Neural cell (in vitro differentiated cells): ENCODE measurements around the gene WDR19.

Experiments
- EP300 ChIP-seq: fragments of 450-650 bp; conservative IDR thresholded peaks from 2 replicates; pipeline ENCODE4 v1.6.1; 2014; ENCODE audit warnings: antibody characterized with exemption, mild to moderate bottlenecking, moderate library complexity; ENCODE audit not compliant: poor library complexity, severe bottlenecking
- EZH2 ChIP-seq: fragments of 200-600, 300-800 bp; shearing (Covaris generic), sonication (generic); IDR thresholded peaks from 2 replicates; pipeline ENCODE4 v1.6.1; 2014; ENCODE audit warnings: antibody characterized with exemption, low read length, borderline replicate concordance, mild to moderate bottlenecking; ENCODE audit not compliant: insufficient read depth, poor library complexity, severe bottlenecking
- MXI1 ChIP-seq: fragments of 450-650 bp; conservative IDR thresholded peaks from 2 replicates; pipeline ENCODE4 v1.6.1; 2014; ENCODE audit warnings: antibody characterized with exemption, mild to moderate bottlenecking; ENCODE audit not compliant: poor library complexity, severe bottlenecking
- POLR2AphosphoS5 ChIP-seq: IDR thresholded peaks from 2 replicates; pipeline ENCODE4 v1.6.1; 2012
- RAD21 ChIP-seq: fragments of 450-650 bp; conservative IDR thresholded peaks from 2 replicates; pipeline ENCODE4 v1.6.1; 2014; ENCODE audit warnings: antibody characterized with exemption, mild to moderate bottlenecking, moderate library complexity
- SMC3 ChIP-seq: fragments of 450-650 bp; conservative IDR thresholded peaks from 2 replicates; pipeline ENCODE4 v1.6.1; 2014; ENCODE audit warnings: antibody characterized with exemption, mild to moderate bottlenecking, moderate library complexity; ENCODE audit not compliant: poor library complexity
- TAF1 ChIP-seq: IDR thresholded peaks from 2 replicates; pipeline ENCODE4 v1.6.1; 2012; ENCODE audit warnings: low read depth
- TF ChIP-seq, protein P1 (sequence below): fragments of 450-650 bp; IDR thresholded peaks from 2 replicates; pipeline ENCODE4 v1.5.1; 2014; ENCODE audit warnings: antibody characterized with exemption, mild to moderate bottlenecking, moderate library complexity; ENCODE audit not compliant: poor library complexity, severe bottlenecking
- TF ChIP-seq, protein P2 (sequence below): IDR thresholded peaks from 2 replicates; pipeline ENCODE4 v1.6.1; 2012; ENCODE audit warnings: borderline replicate concordance

DNA sequence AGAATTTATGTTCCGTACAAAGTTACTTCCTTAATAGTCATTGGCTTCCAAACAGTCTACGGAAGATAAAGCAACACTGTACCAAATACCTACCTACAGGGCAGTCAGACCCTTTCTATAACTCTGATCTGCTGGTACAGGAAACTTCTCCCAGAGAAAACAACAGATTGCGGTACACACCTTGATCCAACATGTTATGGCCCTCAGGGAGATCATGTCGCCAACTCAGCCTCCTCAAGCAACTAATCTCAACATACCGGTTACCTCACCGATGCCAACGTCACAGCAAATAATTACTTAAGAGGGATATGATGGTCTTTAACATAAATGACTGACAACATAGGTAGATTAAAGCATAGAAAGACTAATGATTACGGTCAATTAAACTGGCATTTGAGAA, 113.5 kb downstream of the WDR19 start:
- TF ChIP-seq, protein P1, sequence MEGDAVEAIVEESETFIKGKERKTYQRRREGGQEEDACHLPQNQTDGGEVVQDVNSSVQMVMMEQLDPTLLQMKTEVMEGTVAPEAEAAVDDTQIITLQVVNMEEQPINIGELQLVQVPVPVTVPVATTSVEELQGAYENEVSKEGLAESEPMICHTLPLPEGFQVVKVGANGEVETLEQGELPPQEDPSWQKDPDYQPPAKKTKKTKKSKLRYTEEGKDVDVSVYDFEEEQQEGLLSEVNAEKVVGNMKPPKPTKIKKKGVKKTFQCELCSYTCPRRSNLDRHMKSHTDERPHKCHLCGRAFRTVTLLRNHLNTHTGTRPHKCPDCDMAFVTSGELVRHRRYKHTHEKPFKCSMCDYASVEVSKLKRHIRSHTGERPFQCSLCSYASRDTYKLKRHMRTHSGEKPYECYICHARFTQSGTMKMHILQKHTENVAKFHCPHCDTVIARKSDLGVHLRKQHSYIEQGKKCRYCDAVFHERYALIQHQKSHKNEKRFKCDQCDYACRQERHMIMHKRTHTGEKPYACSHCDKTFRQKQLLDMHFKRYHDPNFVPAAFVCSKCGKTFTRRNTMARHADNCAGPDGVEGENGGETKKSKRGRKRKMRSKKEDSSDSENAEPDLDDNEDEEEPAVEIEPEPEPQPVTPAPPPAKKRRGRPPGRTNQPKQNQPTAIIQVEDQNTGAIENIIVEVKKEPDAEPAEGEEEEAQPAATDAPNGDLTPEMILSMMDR: no peak
- TF ChIP-seq RAD21: no peak
- TF ChIP-seq, protein P2, sequence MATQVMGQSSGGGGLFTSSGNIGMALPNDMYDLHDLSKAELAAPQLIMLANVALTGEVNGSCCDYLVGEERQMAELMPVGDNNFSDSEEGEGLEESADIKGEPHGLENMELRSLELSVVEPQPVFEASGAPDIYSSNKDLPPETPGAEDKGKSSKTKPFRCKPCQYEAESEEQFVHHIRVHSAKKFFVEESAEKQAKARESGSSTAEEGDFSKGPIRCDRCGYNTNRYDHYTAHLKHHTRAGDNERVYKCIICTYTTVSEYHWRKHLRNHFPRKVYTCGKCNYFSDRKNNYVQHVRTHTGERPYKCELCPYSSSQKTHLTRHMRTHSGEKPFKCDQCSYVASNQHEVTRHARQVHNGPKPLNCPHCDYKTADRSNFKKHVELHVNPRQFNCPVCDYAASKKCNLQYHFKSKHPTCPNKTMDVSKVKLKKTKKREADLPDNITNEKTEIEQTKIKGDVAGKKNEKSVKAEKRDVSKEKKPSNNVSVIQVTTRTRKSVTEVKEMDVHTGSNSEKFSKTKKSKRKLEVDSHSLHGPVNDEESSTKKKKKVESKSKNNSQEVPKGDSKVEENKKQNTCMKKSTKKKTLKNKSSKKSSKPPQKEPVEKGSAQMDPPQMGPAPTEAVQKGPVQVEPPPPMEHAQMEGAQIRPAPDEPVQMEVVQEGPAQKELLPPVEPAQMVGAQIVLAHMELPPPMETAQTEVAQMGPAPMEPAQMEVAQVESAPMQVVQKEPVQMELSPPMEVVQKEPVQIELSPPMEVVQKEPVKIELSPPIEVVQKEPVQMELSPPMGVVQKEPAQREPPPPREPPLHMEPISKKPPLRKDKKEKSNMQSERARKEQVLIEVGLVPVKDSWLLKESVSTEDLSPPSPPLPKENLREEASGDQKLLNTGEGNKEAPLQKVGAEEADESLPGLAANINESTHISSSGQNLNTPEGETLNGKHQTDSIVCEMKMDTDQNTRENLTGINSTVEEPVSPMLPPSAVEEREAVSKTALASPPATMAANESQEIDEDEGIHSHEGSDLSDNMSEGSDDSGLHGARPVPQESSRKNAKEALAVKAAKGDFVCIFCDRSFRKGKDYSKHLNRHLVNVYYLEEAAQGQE: no peak
- no peak for TF ChIP-seq EP300
- TF ChIP-seq POLR2AphosphoS5: no peak
- no peak for TF ChIP-seq EZH2
- no peak for TF ChIP-seq SMC3
- TF ChIP-seq TAF1: no peak
- TF ChIP-seq MXI1: no peak
